ENCODE measurements around the gene SPINT1. TPM values are rescaled to one million over a fixed set of nuclear protein-coding genes. Genes with fewer than 3 reads are reported as not detected.

Gene SPINT1
- total and polyA plus RNA-seq, 4 experiments from 2014 or later, result 3.8 to 5.3 (median 4.0) TPM

GRCh38 chr15:40869686-40870085 is 25.8 kb downstream of the SPINT1 start:
- POLR2A ChIA-PET (ENCODE audit: partially characterized antibody), result no interaction called here
- no peak overlapping the region for H3K4me3 ChIP-seq (ENCODE audit: low read length in 2 of 2)
- CTCF ChIA-PET (ENCODE audit: partially characterized antibody), result interaction anchor here (2.6 kb wide), 1 partner anchor 24 kb away, joined by 9 read pairs; the partner anchor contains the start of gene VPS18
- no peaks in the 10 kb centered on the region for H3K36me3 ChIP-seq (ENCODE audit: insufficient read depth, low read length)
- Mint-ChIP-seq H3K4me1 (peaks cover 2 to 19% (median 8%) of the 10 kb centered on the region in 4 donors), H3K4me3 (no peak overlapping the region), H3K9me3 (no peaks in the 10 kb centered on the region), H3K27me3 (peaks cover 1% of the 10 kb centered on the region in 2 donors), H3K27ac (peak overlapping the region in 1 of 7 donors; percentile 48), H3K36me3 (no peaks in the 10 kb centered on the region)
- H3K4me1 ChIP-seq (ENCODE audit: insufficient read depth, low read length), result peaks cover 6% of the 10 kb centered on the region
- H3K9me3 ChIP-seq (ENCODE audit: control insufficient read depth in 1 of 2, low read length in 2 of 2), result no peaks in the 10 kb centered on the region
- intact Hi-C loops (cut with micrococcal nuclease), result no loop called here
- no peak for DNase-seq
- H3K27ac ChIP-seq (ENCODE audit: low read depth, low read length), result no peak overlapping the region
- H3K27me3 ChIP-seq (ENCODE audit: insufficient read depth, low read length), result no peaks in the 10 kb centered on the region

DNA sequence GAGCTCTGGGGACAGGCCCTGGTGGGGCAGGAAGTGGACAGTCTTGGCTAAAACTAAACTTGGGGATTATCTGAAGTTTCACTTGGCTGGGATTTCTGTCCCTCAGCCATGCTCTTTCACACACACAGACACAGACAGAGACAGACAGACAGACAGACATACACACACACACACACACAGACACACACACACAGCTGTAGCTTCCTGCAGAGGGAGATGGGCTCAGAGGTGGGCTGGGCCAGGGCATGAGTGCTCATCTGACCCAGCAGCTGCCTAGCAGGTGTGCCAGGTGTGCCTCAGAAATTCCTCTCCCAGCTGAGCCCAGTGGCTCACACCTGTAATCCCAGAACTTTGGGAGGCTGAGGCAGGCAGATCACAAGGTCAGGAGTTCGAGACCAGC is 26.9 kb downstream of the SPINT1 start:
- DNase-seq, result no peak
- H3K27me3 ChIP-seq (ENCODE audit: insufficient read depth, low read length), result no peaks in the 10 kb centered on the region
- H3K36me3 ChIP-seq (ENCODE audit: insufficient read depth, low read length), result no peaks in the 10 kb centered on the region
- H3K27ac ChIP-seq (ENCODE audit: low read depth, low read length), result no peak overlapping the region
- Mint-ChIP-seq H3K4me1 (peaks cover 2 to 19% (median 8%) of the 10 kb centered on the region in 4 donors), H3K4me3 (no peak overlapping the region), H3K27me3 (peaks cover 1% of the 10 kb centered on the region in 2 donors), H3K9me3 (no peaks in the 10 kb centered on the region), H3K27ac (peak overlapping the region in 2 of 7 donors; percentile 72), H3K36me3 (no peaks in the 10 kb centered on the region)
- intact Hi-C loops (cut with micrococcal nuclease), result no loop called here
- H3K4me3 ChIP-seq (ENCODE audit: low read length in 2 of 2), result no peak overlapping the region
- CTCF ChIA-PET (ENCODE audit: partially characterized antibody), result interaction anchor here (2.0 to 2.6 kb wide), 2 partner anchors 10 to 23 kb away, joined by 5 to 9 read pairs; partner anchors contain the start of gene VPS18
- POLR2A ChIA-PET (ENCODE audit: partially characterized antibody), result interaction anchor here (1.3 kb wide), 1 partner anchor 13 kb away, joined by 4 read pairs; no protein-coding TSS in a partner anchor
- H3K4me1 ChIP-seq (ENCODE audit: insufficient read depth, low read length), result peaks cover 6% of the 10 kb centered on the region
- H3K9me3 ChIP-seq (ENCODE audit: control insufficient read depth in 1 of 2, low read length in 2 of 2), result no peaks in the 10 kb centered on the region

GRCh38 chr15:40871749-40872617 is 28.1 kb downstream of the SPINT1 start:
- POLR2A ChIA-PET (ENCODE audit: partially characterized antibody), result no interaction called here
- Mint-ChIP-seq H3K4me3 (peak overlapping the region in 6 of 8 donors; percentile 7 to 73 (median 56)), H3K36me3 (no peaks in the 10 kb centered on the region), H3K4me1 (peaks cover 2 to 19% (median 8%) of the 10 kb centered on the region in 4 donors), H3K27me3 (peaks cover 1% of the 10 kb centered on the region in 2 donors), H3K9me3 (no peaks in the 10 kb centered on the region), H3K27ac (peak overlapping the region in 2 of 7 donors; percentile 41 to 56)
- Histone ChIP-seq H3K4me3 (ENCODE audit: low read length in 2 of 2) (no peak overlapping the region), H3K27me3 (ENCODE audit: insufficient read depth, low read length) (no peaks in the 10 kb centered on the region), H3K4me1 (ENCODE audit: insufficient read depth, low read length) (peaks cover 6% of the 10 kb centered on the region), H3K9me3 (ENCODE audit: control insufficient read depth in 1 of 2, low read length in 2 of 2) (no peaks in the 10 kb centered on the region), H3K36me3 (ENCODE audit: insufficient read depth, low read length) (no peaks in the 10 kb centered on the region), H3K27ac (ENCODE audit: low read depth, low read length) (no peak overlapping the region)
- no peak for DNase-seq
- intact Hi-C loops (cut with micrococcal nuclease), result no loop called here
- CTCF ChIA-PET (ENCODE audit: partially characterized antibody), result interaction anchor here (1.9 to 3.2 kb wide), 5 partner anchors 9 to 22 kb away, joined by 4 to 15 read pairs (median 9); partner anchors contain the start of gene VPS18

GRCh38 chr15:40872791-40873693 is 29.2 kb downstream of the SPINT1 start:
- Mint-ChIP-seq H3K36me3 (no peaks in the 10 kb centered on the region), H3K4me3 (peak overlapping the region; percentile 67 to 93 (median 76)), H3K27ac (no peak overlapping the region), H3K9me3 (no peaks in the 10 kb centered on the region), H3K27me3 (peaks cover 1% of the 10 kb centered on the region in 2 donors), H3K4me1 (peaks cover 2 to 19% (median 8%) of the 10 kb centered on the region in 4 donors)
- intact Hi-C loops (cut with micrococcal nuclease), result no loop called here
- Histone ChIP-seq H3K4me1 (ENCODE audit: insufficient read depth, low read length) (peaks cover 6% of the 10 kb centered on the region), H3K9me3 (ENCODE audit: control insufficient read depth in 1 of 2, low read length in 2 of 2) (no peaks in the 10 kb centered on the region), H3K4me3 (ENCODE audit: low read length in 2 of 2) (peak overlapping the region in 1 of 2 donors; percentile 22), H3K27me3 (ENCODE audit: insufficient read depth, low read length) (no peaks in the 10 kb centered on the region), H3K27ac (ENCODE audit: low read depth, low read length) (no peak overlapping the region), H3K36me3 (ENCODE audit: insufficient read depth, low read length) (no peaks in the 10 kb centered on the region)
- CTCF ChIA-PET (ENCODE audit: partially characterized antibody), result interaction anchor here (0.8 to 3.2 kb wide), 6 partner anchors 9 to 23 kb away, joined by 3 to 15 read pairs (median 4); partner anchors contain the start of gene VPS18
- POLR2A ChIA-PET (ENCODE audit: partially characterized antibody), result interaction anchor here (0.9 kb wide), 1 partner anchor 21 kb away, joined by 3 read pairs; the partner anchor contains the start of gene VPS18
- DNase-seq, result no peak

GRCh38 chr15:40873694-40874561 is 30.1 kb downstream of the SPINT1 start, which contains the start of gene RHOV:
Gene RHOV (minus strand): TSS chr15:40874234. CDS start chr15:40874139, 95 bp downstream.
- Histone ChIP-seq H3K4me1 (ENCODE audit: insufficient read depth, low read length) (peaks cover 6% of the 10 kb centered on the region), H3K27me3 (ENCODE audit: insufficient read depth, low read length) (no peaks in the 10 kb centered on the region), H3K36me3 (ENCODE audit: insufficient read depth, low read length) (no peaks in the 10 kb centered on the region), H3K4me3 (ENCODE audit: low read length in 2 of 2) (peak within 1 kb of the TSS in 1 of 2 donors; percentile 44), H3K9me3 (ENCODE audit: control insufficient read depth in 1 of 2, low read length in 2 of 2) (no peaks in the 10 kb centered on the region), H3K27ac (ENCODE audit: low read depth, low read length) (no peak within 1 kb of the TSS)
- Mint-ChIP-seq H3K36me3 (no peaks in the 10 kb centered on the region), H3K9me3 (no peaks in the 10 kb centered on the region), H3K27ac (no peak within 1 kb of the TSS), H3K4me1 (peaks cover 2 to 19% (median 8%) of the 10 kb centered on the region in 4 donors), H3K4me3 (peak within 1 kb of the TSS; percentile 78 to 93 (median 88)), H3K27me3 (peaks cover 1% of the 10 kb centered on the region in 2 donors)
- peak; percentile 31 to 62 (median 37) for DNase-seq
- ChIA-PET CTCF (ENCODE audit: partially characterized antibody) (interaction anchor here (0.8 to 3.2 kb wide), 7 partner anchors 8 to 23 kb away, joined by 3 to 15 read pairs (median 4); partner anchors contain the start of gene VPS18), POLR2A (ENCODE audit: partially characterized antibody) (interaction anchor here (0.7 to 0.9 kb wide), 2 partner anchors 11 to 20 kb away, joined by 3 read pairs; partner anchors contain the start of gene VPS18)
- intact Hi-C loops (cut with micrococcal nuclease), result no loop called here

DNA sequence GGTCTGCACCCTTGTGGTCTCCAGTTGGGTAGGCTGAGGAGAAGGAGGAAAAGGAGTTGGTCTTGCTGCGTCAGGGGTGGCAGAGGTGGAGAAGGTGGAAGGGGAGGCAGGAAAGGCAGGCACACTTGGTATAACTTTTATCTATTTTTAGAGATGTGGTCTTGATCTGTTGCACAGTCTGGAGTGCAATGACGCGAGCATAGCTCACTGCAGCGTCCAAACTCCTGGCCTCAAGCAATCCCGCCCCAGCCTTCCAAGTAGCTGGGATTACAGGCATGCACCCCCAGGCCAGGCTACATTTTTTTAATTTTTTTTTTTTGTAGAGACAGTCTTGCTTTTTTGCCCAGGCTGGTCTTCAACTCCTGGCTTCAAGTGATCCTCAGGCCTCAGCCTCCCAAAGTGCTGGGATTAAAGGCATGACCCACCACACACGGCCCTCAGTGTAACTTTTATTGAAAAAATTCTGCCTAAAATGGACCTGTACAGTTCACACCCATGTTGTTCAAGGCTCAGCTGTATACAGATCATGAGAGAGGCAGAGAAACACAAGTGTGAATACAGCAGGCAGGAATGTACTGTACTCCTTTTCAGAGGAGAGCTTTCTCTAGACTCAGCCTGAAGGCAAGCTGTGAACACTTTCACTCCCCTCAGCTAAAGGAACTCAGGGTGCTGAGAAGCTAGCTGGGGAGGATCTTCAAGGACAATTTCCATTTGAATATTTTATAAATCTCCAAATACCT is 32.3 kb downstream of the SPINT1 start:
- Mint-ChIP-seq H3K36me3 (no peaks in the 10 kb centered on the region), H3K27ac (no peak overlapping the region), H3K4me1 (peaks cover 4 to 19% (median 8%) of the 10 kb centered on the region in 4 donors), H3K9me3 (no peaks in the 10 kb centered on the region), H3K27me3 (peaks cover 1% of the 10 kb centered on the region in 2 donors), H3K4me3 (peak overlapping the region in 1 of 8 donors; percentile 59)
- Histone ChIP-seq H3K9me3 (ENCODE audit: control insufficient read depth in 1 of 2, low read length in 2 of 2) (no peaks in the 10 kb centered on the region), H3K36me3 (ENCODE audit: insufficient read depth, low read length) (no peaks in the 10 kb centered on the region), H3K27me3 (ENCODE audit: insufficient read depth, low read length) (no peaks in the 10 kb centered on the region), H3K4me1 (ENCODE audit: insufficient read depth, low read length) (peaks cover 6% of the 10 kb centered on the region), H3K27ac (ENCODE audit: low read depth, low read length) (no peak overlapping the region), H3K4me3 (ENCODE audit: low read length in 2 of 2) (no peak overlapping the region)
- no peak for DNase-seq
- intact Hi-C loops (cut with micrococcal nuclease), result no loop called here
- POLR2A ChIA-PET (ENCODE audit: partially characterized antibody), result no interaction called here
- CTCF ChIA-PET (ENCODE audit: partially characterized antibody), result interaction anchor here (1.0 to 1.3 kb wide), 2 partner anchors 17 to 19 kb away, joined by 4 to 6 read pairs; no protein-coding TSS in a partner anchor
